GM18502 (cell line): ENCODE results near the gene IFITM5.
"Not testable (repeated sequence)": the region's sequence is repeated elsewhere in the genome, so short reads cannot be mapped to it uniquely, and the experiment has no call there.

Source experiments
- ATAC-seq: cut with Tn5 transposase; IDR thresholded peaks from one replicate; pipeline ENCODE4 v1.9.1; 2021; ENCODE audit warnings: mild to moderate bottlenecking; ENCODE audit not compliant: unreplicated experiment, poor library complexity

IFITM5 gene

DNA sequence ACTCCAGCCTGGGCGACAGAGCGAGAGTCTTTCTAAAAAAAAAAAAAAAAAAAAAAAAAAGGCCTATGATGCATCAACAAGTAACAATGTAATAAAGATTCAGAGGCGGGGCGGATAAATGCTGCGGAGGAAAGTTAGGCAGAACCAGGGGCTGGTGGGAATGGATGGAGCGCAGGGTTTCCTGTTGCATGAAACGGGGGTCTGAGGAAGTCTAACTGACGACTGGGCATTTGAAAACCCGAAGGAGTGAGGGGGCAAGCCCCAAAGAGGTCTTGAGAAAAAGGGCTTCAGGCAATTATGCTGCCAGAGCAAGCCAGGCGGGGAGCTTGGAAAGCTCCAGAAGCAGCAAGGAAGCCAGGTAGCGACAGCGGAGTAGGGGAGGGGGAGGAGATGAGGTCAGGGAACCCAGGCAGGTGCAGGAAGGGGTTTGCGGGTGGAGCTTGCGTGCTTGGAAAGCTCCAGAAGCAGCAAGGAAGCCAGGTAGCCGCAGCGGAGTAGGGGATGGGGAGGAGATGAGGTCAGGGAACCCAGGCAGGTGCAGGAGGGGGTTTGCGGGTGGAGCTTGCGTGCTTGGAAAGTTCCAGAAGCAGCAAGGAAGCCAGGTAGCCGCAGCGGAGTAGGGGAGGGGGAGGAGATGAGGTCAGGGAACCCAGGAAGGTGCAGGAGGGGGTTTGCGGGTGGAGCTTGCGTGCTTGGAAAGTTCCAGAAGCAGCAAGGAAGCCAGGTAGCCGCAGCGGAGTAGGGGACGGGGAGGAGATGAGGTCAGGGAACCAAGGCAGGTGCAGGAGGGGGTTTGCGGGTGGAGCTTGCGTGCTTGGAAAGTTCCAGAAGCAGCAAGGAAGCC is 12.1 kb downstream of the IFITM5 start:
- not testable (repeated sequence) for ATAC-seq

DNA sequence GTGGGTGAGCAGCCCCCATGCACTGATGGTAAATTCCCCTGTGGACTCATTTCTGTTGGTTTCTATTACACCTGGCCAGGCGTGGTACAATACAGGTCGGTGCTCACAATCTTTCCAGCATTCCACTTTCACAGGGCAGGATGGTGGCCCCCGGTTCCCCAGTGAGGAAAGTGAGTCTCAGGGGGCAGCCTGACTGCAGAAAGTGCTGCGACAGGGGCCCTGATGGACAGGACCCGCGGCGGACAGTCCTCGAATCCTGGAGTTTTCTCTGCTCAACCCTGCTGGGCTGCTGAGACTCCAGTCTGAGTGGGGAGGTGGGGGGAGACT is 13.5 kb downstream of the IFITM5 start:
- no peak for ATAC-seq

DNA sequence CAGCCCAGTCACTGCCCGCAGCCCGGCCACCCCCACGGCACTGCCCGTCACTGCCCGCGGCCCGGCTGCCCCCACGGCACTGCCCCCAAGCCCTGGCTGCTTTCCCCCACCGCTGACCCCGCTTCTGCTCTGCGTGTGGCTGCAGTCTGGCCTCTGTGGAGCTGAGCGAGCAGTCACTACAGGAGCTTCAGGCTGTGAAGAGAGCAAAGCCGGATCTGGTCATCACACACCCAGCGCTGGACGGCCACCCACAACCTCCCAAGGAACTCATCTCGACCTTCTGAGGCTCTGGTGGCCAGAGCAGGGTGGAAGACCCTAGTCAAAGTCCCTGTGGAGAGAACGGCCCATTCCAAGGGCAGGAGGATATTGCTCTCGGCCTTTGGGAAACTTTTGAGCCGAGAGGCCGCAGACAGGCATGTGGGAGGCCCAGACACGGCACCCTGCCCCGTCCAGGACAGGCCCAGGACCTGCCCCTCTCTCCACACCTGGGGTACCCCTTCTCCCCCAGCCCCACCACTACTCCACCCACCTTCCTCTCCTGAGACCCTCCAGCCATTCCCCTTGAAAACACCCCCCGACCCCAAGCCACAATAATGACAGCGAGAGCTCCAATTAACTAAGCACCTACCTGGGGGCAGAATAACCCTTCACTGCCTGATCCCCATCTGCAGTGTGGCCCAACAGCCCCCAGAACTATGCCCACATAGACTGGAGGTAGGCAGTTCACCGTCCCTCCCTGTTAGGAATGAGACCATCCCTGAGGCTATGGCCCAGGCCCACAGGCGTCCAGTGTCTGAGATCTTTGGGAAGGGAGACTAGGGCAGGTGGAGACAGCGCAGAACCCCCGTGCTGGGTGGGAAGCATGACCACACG is 14.1 kb downstream of the IFITM5 start:
- ATAC-seq, result no peak

DNA sequence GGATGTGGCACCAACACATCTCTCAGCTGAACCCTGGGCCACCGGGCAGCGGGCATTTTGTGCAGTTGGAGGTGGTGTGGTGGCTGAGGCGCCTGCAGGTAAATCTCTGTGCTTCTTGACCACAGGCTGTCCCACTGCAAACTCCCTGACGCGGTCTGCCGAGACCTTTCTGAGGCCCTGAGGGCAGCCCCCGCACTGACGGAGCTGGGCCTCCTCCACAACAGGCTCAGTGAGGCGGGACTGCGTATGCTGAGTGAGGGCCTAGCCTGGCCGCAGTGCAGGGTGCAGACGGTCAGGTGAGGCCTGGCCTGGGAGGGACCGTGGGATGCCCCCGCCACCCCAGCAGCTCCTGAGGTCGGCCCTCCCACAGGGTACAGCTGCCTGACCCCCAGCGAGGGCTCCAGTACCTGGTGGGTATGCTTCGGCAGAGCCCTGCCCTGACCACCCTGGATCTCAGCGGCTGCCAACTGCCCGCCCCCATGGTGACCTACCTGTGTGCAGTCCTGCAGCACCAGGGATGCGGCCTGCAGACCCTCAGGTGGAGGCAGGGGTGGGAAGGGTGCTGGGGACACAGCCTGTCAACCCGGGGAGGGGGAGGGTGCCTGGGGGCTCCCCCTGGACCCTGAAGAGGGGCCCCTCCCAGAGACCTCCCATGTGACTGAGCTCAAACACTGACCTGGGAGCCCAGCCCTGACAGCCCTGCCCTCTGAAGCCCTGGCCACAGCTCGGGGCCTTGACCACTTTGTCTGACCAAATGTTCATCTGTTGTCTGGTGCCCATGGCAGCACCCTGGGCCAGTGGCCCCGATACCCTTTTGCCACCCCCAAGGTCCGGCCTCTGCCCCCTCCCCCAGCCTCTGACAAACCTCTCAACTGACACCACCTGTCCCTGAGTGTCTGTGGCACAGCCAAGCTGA is 15.0 kb downstream of the IFITM5 start:
- ATAC-seq, result no peak

DNA sequence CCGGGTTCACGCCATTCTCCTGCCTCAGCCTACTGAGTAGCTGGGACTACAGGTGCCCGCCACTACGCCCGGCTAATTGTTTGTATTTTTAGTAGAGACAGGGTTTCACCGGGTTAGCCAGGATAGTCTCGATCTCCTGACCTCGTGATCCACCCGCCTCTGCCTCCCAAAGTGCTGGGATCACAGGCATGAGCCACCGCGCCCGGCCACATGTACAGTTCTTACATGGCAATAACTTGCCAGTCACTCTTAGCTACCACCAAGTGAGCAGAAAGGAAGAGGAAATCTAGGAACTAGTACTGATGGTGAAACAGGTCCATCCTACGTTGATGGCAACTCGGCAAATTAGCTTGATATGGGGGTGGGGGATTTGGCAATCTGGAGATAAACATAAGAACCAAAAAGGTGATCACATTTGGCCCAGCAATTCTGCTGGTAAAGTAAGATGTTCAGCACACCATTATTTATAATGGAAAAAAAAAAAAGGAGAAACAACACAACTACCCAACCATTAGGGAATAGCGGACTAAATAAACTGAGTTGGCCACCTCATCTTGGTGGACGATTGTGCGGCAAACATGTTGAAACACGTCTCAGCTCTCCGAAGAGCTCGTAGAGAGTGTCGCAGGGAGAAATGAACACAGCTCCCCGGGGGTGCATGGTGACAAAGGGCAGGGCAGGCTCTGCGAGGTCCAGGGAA is 15.8 kb downstream of the IFITM5 start:
- ATAC-seq, result no peak

DNA sequence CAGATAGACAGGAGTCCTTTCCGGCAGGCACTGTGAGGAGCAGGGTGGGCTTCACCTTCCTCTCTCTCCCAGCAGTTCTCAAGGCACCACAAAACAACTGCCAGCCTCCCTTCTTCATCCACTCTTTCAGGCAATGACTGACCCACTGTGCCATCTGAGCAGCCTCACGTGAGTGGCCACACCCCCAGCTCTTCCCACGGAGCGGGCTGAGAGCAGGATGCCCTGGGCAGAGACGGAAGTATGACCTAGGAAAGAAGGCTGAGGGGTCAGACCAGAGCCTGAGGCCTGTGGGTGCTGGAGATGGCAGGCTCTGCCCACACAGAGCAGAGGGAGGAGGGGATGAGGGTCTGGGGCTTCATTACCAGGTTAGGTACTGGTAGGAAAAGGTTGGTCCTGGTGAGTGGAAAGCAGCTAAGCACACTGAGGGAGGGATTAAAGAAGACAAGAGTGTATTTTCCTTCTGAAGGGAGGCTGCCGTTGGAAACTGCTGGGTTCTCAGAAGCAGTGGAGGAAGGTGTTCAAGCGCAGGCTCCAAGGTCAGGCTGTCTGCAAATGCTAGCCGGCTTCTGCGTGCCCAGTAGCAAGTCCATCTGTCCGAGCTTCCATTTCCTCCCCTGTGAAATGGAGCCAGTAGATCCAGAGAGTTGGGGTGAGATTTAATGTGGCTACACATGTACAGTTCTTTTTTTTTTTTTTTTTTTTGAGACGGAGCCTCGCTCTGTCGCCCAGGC is 16.5 kb downstream of the IFITM5 start:
- no peak for ATAC-seq

DNA sequence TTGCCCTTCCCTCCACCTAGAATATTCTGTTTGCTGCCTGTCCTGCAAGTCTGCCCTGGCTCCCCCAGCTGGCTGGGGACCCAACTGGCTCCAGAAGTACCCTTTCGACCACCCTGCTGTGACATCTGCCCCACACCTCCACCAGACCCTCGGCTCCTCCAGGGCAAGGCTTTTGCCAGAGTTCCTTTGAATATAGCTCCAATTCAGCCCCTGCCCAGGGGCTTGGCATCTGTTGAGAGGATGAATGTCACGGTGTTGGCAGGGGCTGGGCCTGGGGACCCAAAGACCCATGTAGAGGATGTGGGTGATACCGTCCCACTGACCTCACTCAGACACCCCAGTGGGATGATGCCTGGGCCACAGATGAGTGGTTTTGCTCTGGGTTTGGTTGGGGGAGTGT is 17.2 kb downstream of the IFITM5 start:
- no peak for ATAC-seq

DNA sequence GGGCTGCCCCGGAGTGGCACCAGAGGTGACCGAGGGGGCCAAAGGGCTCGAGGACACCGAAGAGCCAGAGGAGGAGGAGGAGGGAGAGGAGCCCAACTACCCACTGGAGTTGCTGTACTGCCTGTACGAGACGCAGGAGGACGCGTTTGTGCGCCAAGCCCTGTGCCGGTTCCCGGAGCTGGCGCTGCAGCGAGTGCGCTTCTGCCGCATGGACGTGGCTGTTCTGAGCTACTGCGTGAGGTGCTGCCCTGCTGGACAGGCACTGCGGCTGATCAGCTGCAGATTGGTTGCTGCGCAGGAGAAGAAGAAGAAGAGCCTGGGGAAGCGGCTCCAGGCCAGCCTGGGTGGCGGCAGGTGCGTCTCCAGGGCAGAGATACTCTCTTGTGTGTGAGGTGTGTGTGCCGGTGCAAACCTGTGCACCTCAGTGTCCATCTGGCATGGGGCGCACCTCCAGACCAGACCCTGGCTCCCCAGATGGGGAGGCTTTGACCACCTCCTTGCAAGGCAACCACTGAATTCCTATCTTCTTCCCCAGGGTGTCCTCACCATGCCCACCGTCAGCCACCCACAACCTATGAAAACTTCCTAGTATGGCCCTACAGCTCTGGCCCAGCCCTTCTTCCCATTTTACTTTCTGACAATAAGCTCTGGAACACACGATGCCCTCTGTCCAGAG is 17.7 kb downstream of the IFITM5 start:
- ATAC-seq, result no peak

DNA sequence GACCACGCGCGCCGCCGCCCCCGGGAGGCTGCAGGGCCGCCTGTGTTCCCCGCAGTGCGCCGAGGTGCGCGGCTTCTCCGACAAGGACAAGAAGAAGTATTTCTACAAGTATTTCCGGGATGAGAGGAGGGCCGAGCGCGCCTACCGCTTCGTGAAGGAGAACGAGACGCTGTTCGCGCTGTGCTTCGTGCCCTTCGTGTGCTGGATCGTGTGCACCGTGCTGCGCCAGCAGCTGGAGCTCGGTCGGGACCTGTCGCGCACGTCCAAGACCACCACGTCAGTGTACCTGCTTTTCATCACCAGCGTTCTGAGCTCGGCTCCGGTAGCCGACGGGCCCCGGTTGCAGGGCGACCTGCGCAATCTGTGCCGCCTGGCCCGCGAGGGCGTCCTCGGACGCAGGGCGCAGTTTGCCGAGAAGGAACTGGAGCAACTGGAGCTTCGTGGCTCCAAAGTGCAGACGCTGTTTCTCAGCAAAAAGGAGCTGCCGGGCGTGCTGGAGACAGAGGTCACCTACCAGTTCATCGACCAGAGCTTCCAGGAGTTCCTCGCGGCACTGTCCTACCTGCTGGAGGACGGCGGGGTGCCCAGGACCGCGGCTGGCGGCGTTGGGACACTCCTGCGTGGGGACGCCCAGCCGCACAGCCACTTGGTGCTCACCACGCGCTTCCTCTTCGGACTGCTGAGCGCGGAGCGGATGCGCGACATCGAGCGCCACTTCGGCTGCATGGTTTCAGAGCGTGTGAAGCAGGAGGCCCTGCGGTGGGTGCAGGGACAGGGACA is 18.4 kb downstream of the IFITM5 start:
- ATAC-seq, result no peak

DNA sequence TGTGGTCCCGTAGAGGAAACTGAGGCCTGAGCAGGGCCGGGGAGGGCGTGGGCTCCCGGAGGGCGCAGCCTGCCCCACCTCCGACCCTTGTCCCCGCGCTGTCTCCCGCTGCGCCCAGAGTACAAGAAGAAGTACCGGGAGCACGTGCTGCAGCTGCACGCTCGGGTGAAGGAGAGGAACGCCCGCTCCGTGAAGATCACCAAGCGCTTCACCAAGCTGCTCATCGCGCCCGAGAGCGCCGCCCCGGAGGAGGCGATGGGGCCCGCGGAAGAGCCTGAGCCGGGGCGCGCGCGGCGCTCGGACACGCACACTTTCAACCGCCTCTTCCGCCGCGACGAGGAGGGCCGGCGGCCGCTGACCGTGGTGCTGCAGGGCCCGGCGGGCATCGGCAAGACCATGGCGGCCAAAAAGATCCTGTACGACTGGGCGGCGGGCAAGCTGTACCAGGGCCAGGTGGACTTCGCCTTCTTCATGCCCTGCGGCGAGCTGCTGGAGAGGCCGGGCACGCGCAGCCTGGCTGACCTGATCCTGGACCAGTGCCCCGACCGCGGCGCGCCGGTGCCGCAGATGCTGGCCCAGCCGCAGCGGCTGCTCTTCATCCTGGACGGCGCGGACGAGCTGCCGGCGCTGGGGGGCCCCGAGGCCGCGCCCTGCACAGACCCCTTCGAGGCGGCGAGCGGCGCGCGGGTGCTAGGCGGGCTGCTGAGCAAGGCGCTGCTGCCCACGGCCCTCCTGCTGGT is 19.2 kb downstream of the IFITM5 start:
- no peak for ATAC-seq

DNA sequence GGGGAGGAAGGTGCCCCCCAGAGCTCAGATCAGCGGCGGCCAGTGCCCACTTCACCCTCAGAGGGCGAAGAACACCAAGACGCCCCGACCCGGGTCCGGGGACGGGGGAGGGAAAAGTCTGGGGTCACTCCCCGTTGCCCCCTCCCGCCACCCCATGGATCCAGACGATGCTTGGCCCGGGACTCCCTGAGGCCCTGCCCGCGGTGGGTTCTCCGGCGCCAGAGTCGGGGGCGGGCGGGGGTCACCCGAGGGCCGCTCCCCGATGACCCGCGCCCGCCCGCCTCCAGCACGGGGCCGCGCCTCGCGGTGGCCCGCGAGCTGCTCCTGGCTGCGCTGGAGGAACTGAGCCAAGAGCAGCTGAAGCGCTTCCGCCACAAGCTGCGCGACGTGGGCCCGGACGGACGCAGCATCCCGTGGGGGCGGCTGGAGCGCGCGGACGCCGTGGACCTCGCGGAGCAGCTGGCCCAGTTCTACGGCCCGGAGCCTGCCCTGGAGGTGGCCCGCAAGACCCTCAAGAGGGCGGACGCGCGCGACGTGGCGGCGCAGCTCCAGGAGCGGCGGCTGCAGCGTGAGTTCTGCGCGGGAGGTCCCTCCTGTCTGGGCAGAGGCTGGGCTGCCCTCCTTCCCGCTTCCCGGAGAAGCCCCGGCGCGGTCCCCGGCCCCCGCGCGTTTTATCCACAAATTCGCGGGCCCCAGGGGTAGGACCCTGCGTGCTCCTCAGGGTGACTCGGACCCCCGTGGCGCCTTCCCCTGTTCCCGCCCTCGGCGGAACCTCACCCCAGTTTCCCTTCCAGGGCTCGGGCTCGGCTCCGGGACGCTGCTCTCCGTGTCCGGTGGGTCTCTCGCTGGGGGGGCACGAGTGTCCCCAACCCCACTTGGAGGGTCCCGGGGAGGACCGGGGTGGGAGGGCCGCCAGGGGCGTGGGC is 20.0 kb downstream of the IFITM5 start:
- no peak for ATAC-seq

DNA sequence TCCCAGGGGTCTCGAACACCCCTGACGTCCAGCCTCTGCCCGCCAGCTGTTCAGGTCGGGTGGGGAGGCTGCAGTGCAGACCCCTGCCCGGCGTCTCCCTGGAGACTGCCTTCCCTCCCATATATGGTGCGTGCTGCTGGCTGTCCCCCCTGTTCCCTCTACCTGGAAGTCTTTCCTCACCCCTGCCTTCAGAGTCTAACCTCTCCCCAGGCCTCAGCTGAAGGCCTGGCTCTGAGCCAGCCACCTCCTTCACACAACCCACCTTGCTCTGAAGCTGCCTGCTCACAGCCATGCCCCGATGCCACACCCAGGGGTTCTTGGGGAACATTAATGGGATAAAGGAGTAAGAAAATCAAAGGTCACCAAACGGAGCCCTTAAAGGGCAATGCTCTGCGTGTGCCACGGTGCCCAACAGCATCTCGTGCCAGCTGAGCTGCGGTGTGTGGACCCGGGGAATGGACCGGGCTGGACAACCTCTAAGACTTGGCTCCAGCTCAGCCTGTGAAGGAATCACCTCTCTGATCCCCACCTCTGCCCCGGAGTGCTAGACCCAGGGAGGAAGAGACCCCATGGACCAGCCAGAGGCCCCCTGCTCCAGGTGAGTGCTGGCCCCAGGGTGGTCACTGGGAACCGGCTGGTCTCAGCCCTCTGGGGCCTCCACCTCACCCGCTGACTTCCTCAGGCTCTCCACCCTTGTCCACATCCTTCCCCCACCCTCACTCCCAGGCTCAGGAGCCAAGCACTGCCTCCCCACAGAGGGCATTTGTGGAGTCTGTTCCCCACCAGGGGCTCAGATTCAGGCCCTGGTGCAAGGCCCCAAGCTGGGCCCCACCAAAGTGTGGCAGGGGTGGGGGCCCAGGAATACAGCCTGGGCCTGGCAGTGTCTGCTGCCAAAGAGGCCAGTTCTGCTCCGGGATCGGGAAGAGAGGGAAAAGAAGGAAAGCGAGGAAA is 21.1 kb downstream of the IFITM5 start, which contains the start of gene NLRP6:
Gene NLRP6, plus strand, starts transcription at position 407 of the 951 bp plus-strand sequence. Its CDS starts 163 bp downstream, at position 570.
- ATAC-seq, result no peak

DNA sequence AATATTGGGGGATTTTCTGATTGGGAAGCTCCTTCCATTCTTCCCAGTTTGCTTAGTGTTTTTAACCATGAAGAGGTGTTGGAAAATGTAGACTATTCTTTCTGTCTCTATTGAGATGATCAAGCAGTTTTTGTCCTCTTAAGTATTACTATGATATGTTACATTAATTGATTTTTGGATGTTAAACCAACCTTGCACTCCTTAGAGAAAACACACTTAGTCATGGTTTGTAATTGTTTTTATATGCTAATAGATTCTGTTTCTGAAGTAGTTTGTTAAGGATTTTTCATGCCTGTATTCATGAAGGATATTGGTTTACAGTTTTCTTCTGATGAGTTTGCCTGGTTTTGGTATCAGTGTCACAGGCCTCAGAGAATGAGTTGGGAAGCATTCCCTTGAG is 23.1 kb downstream of the IFITM5 start:
- ATAC-seq, result no peak

DNA sequence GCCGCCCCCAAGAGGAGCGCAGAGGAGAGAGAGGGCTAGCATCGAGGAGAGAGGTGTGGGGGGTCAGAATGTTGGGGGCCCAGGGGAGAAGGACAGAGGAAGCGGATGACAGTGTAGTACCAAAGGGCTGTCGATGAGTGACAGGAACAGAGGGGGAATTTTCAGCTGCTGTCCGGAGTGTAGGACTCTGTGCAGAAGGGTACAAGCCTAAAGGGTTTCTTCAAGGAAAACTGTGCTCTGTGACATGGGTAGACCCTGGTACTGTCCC is 26.5 kb downstream of the IFITM5 start:
- no peak for ATAC-seq

DNA sequence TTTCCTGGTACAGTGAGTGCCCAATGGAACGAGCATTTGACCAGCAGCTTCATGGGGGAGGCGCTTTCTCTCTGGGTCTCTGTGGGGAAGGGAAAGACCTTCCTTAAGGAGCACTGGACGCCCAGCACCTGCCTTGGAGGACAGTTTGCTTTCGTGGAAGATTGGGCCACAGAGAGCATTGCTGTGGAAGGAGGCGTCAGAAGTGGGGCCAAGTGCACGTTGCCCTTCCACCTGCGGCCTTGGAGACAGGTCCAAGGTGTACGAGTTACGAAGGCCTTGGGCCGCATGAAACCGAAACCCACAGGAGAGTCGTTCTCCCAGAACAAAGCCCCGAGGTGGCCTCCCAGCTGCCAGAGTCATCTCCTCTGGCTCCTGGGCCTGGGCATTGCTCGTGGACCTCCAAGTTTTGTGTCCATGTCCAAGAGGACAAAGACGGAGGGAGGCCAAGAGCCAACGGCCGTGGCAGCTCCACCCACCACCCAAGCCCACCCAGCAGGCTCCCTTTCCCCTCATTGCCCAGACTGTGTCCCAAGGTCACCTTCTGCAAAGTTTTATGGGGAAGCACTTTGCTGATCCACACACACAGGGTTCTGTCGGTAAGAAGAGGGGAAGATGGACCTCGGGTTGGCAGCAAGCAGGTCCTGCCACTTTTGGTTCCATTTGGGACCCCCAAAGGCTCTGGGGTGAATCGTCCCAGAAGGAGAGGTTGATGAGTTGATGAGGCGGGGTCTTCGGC is 27.0 kb downstream of the IFITM5 start:
- no peak for ATAC-seq
